Osteocyte (in vitro differentiated cells): ENCODE data around the gene HACD4. TPM values are rescaled to one million over a fixed set of nuclear protein-coding genes. Genes with fewer than 3 reads are reported as not detected.

Experiments used
- DNase-seq: peaks from one replicate; pipeline ENCODE4 v3.0.0; 2021; ENCODE audit warnings: mixed read lengths; ENCODE audit not compliant: unreplicated experiment; ENCODE audit errors: extremely low spot score
- H3K27ac Mint-ChIP-seq: one replicate; pipeline ENCODE4 v1.8.0; 2021; ENCODE audit warnings: mild to moderate bottlenecking, mixed read lengths; ENCODE audit not compliant: unreplicated experiment
- H3K27me3 Mint-ChIP-seq: one replicate; pipeline ENCODE4 v1.8.0; 2021; ENCODE audit warnings: mixed read lengths; ENCODE audit not compliant: unreplicated experiment
- H3K36me3 Mint-ChIP-seq: one replicate; pipeline ENCODE4 v1.8.0; 2021; ENCODE audit warnings: mixed read lengths; ENCODE audit not compliant: unreplicated experiment
- H3K4me1 Mint-ChIP-seq: one replicate; pipeline ENCODE4 v1.8.0; 2021; ENCODE audit warnings: mixed read lengths; ENCODE audit not compliant: unreplicated experiment
- H3K4me3 Mint-ChIP-seq: one replicate; pipeline ENCODE4 v1.8.0; 2021; ENCODE audit warnings: mild to moderate bottlenecking, moderate library complexity, mixed read lengths; ENCODE audit not compliant: unreplicated experiment
- H3K9me3 Mint-ChIP-seq: one replicate; pipeline ENCODE4 v1.8.0; 2021; ENCODE audit warnings: mixed read lengths; ENCODE audit not compliant: unreplicated experiment
- total RNA-seq: library from RNA; stranded (reverse); gene quantifications from 2 replicates; pipeline ENCODE4 v1.2.1, GENCODE V29; 2021
- TF ChIP-seq, protein P1 (sequence below): fragments of 200-600 bp; sonication (generic); IDR thresholded peaks from 2 replicates; pipeline ENCODE4 v1.5.0; 2021; ENCODE audit warnings: antibody characterized with exemption, mild to moderate bottlenecking, moderate library complexity

HACD4 gene
- total RNA-seq, 1 donor from 2014 or later: 2.4 TPM

DNA sequence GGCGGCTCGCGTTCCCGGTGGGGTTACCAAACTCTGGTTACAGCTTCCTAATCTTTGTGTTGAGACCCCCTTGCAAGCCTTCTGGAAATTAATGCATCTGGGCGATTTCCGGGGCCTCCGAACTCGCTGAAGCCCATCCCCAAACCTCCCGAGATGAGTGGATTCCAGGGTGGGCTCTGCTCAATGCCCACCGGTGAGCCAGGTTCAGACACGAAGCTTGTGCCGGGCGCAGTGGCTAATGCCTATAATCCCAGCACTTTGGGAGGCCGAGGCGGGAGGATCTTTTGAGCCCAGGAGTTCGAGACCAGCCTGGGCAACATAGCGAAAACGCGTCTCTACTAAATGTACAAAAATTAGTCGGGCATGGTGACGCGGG, 356 bp upstream of the HACD4 start:
- Mint-ChIP-seq H3K36me3 (peaks cover 2% of the 10 kb centered on the region), H3K4me1 (peaks cover 16% of the 10 kb centered on the region), H3K4me3 (peak overlapping the region; percentile 56), H3K27ac (no peak overlapping the region), H3K9me3 (no peaks in the 10 kb centered on the region), H3K27me3 (no peaks in the 10 kb centered on the region)
- TF ChIP-seq, protein P1, sequence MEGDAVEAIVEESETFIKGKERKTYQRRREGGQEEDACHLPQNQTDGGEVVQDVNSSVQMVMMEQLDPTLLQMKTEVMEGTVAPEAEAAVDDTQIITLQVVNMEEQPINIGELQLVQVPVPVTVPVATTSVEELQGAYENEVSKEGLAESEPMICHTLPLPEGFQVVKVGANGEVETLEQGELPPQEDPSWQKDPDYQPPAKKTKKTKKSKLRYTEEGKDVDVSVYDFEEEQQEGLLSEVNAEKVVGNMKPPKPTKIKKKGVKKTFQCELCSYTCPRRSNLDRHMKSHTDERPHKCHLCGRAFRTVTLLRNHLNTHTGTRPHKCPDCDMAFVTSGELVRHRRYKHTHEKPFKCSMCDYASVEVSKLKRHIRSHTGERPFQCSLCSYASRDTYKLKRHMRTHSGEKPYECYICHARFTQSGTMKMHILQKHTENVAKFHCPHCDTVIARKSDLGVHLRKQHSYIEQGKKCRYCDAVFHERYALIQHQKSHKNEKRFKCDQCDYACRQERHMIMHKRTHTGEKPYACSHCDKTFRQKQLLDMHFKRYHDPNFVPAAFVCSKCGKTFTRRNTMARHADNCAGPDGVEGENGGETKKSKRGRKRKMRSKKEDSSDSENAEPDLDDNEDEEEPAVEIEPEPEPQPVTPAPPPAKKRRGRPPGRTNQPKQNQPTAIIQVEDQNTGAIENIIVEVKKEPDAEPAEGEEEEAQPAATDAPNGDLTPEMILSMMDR: no peak
- DNase-seq: no peak

DNA sequence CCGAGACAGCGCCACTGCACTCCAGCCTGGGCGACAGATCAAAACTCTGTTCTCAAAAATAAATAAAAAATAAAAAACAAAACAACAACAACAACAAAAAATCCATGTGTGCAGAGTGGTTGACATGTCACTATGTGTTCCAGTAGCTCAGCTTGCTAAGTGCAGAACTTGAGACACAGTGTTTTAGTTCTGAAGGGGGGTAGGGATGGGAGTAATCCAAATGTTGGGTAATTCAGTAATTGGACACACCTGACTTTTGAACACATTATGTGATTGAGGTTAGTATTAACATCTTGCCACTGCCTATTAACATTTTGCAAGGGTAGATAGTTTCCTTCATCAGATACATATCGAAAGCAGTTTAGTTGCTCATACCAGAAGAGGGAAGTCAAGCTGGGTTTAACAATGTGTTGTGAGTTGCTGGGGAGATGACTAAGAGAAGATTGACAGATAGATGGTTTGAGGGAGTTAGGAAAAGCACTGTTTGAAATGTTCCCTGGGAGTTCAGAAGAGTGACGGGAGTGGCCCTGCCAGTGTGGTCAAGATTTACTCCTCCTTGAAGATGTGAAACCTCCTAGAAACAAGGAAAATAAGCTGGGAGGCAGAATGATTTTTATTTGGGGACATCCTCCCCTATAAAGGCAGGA, 928 bp downstream of the HACD4 start:
- Mint-ChIP-seq H3K27ac (no peak overlapping the region), H3K36me3 (peaks cover 2% of the 10 kb centered on the region), H3K9me3 (no peaks in the 10 kb centered on the region), H3K4me1 (peaks cover 22% of the 10 kb centered on the region), H3K4me3 (no peak overlapping the region), H3K27me3 (no peaks in the 10 kb centered on the region)
- TF ChIP-seq, protein P1: no peak
- DNase-seq: no peak

DNA sequence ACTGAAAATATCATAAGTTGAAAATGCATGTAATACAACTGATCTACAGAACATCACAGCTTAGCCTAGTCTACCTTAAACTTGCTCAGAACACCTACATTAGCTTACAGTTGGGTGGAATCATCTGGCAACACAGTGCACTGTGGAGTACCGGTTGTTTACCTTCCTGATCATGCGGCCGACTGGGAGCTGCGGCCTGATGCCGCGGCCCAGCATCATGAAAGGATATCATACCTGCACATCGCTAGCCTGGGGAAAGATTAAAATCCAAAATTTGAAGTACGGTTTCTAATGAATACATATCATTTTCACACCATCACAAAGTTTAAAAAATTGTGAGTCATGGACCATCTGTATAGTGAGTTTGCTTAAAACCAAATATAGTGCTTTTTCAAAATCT, 1.8 kb downstream of the HACD4 start:
- Mint-ChIP-seq H3K27ac (no peak overlapping the region), H3K36me3 (peaks cover 2% of the 10 kb centered on the region), H3K9me3 (no peaks in the 10 kb centered on the region), H3K27me3 (no peaks in the 10 kb centered on the region), H3K4me1 (peaks cover 22% of the 10 kb centered on the region), H3K4me3 (no peak overlapping the region)
- no peak for DNase-seq
- TF ChIP-seq, protein P1: no peak

DNA sequence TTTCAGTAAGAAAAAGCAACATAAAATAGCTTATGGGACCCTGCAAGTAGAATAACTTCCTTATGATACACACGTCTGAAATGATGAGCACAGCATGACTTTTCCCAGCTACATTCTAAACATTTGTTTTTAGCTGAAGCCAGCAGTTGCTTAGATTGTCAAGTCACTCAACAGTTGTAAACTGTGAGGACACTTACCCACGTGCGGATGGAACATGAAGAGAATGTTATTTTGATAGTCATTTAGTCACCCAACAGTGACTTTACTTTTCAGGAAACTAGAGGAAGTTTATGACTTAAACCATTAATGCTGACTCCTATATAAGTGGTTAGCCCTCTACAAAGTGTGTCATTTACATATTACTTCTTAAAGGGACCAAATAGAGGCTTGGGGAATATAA, 3.0 kb downstream of the HACD4 start:
- Mint-ChIP-seq H3K9me3 (no peaks in the 10 kb centered on the region), H3K27me3 (no peaks in the 10 kb centered on the region), H3K27ac (peak overlapping the region; percentile 20), H3K36me3 (no peaks in the 10 kb centered on the region), H3K4me1 (peaks cover 22% of the 10 kb centered on the region), H3K4me3 (no peak overlapping the region)
- no peak for DNase-seq
- TF ChIP-seq, protein P1: no peak

DNA sequence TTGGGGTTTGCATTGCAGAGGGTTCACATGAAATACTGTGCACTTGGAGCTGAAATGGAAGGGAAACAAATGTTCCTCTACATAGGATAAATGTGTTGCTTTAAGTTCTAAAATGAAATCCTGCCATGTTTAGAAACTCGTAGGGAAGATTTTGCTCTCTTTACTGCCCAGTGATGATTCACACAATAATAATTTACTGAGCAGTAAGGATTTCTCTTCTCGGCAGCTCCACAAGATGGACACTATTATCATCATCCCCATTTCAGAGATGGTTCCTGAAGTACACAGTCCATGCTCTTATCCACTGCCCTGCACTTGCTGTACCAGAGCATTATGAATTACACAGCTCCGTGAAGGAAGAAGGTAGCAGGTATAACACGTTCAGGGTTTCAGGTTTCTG, 4.1 kb downstream of the HACD4 start:
- Mint-ChIP-seq H3K4me1 (peaks cover 20% of the 10 kb centered on the region), H3K36me3 (no peaks in the 10 kb centered on the region), H3K4me3 (no peak overlapping the region), H3K9me3 (no peaks in the 10 kb centered on the region), H3K27me3 (no peaks in the 10 kb centered on the region), H3K27ac (peak overlapping the region; percentile 57)
- TF ChIP-seq, protein P1: no peak
- no peak for DNase-seq
